SKM-1 (cell line): ENCODE data around the gene SRP19.
"Not testable (repeated sequence)": the region's sequence is repeated elsewhere in the genome, so short reads cannot be mapped to it uniquely, and the experiment has no call there.

Experiments used
- DNase-seq: peaks from one replicate; lab custom pipeline; 2025; ENCODE audit not compliant: unreplicated experiment; lab: John Stamatoyannopoulos, UW

Gene SRP19

DNA sequence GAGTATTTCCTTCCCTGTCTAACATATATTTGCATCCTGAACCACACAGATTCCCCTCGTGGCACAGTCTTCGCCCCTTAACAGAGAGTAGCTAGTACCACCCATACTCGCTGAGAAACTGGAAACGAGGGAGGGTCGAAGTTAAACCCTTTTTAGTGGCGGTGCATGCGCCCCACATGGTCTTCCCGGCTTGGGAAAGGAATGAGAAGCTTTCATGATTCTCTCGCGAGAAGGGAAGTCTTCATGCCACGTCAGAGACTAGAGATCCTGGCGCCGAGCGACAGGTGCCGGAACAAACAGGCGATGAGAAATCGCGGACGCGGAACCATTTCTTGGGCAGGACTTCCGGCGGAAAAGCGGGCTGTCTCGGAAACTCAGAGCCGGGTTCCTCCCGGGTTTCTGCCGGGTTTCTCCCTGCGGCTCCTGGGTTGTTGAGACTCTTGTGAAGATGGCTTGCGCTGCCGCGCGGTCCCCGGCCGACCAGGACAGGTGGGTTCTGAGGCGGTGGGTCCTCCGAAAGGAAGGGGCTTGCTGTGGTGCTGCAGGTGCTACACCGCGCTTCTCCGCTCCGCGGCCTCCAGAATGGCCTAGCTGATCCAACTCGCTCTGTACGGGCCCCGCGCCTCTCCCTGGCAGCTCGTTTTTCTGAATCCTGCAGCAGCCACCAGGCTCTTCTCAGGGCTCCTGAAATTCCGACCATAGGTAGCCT, at the start of gene SRP19:
Gene SRP19, plus strand, starts transcription at position 359 of the 709 bp plus-strand sequence. Its CDS starts 90 bp downstream, at position 449.
- peak; percentile 90 for DNase-seq

- DNase-seq = no peak
Observed at GRCh38 chr5:112812549-112812948, 48.5 kb upstream of the SRP19 start.

- DNase-seq = no peak
Observed at GRCh38 chr5:112820246-112820645, 40.8 kb upstream of the SRP19 start.

GRCh38 chr5:112822456-112822855, 38.6 kb upstream of the SRP19 start:
- DNase-seq = no peak

DNA sequence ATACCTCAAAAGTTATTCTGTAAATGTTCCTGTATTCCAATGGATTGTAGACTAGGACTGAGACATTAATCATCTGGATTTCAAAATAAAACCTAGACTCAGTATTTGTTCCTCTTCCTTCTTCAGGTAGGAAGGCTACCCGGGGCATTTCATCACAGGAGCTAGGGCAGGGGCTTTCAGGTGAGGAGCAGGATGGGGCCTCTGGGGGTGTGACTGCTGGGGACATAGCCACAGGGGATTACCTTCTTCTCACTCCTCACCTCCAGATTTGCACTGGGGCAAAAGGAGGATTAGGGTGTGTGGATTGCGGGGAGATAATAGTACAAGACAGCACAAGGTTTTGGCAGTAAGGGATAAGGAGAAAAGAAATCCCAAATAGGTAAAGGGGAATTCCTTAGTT, 37.9 kb upstream of the SRP19 start:
- no peak for DNase-seq

GRCh38 chr5:112823656-112824055, 37.4 kb upstream of the SRP19 start:
- no peak for DNase-seq

DNA sequence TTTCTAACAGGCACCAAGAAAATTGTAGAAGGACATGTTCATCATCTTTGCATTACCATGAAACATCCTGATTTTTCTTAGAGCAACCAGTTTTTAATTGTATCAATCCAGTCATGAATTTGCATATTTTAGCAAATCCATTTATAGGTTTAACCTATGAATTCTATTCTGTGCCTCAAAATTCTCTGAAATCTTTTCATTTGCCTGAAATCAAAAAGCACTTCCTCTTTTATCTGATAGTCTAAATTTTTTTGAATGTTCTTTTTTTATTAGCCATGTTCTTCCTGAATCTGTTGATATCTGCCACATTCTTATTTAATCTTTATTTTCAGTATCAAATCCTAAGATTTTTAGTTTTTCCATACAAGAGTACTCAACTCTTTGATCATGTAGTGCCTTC, 36.9 kb upstream of the SRP19 start:
- DNase-seq = no peak

GRCh38 chr5:112830378-112830777, 30.7 kb upstream of the SRP19 start:
- no peak for DNase-seq

DNA sequence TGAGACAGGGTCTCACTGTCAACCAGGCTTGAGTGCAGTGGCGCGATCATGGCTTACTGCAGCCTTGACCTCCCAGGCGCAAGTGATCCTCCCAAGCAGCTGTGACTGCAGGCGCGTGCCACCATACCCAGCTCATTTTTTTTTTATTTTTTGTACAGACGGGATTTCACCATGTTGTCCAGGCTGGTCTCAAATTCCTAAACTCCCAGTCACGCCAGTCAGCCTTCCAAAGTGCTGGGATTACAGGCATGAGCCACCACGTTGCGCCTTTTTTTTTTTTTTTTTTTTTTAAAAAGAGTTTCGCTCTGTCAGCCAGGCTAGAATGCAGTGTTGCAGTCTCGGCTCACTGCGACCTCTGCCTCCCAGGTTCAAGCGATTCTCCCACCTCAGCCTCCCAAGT, 27.1 kb upstream of the SRP19 start:
- DNase-seq = no peak

DNA sequence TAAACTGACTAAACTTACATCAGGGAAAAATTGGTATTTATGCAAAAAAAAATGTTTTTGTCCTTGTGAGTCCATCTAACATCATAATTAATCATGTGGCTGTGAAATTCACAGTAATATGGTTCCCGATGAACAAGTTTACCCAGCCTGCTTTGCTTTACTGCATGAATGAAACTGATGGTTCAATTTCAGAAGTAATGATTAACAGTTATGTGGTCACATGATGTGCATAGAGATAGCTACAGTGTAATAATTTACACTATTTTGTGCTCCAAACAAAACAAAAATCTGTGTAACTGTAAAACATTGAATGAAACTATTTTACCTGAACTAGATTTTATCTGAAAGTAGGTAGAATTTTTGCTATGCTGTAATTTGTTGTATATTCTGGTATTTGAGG, 16.6 kb upstream of the SRP19 start:
- DNase-seq = no peak

GRCh38 chr5:112846556-112846955, 14.5 kb upstream of the SRP19 start:
- no peak for DNase-seq

DNA sequence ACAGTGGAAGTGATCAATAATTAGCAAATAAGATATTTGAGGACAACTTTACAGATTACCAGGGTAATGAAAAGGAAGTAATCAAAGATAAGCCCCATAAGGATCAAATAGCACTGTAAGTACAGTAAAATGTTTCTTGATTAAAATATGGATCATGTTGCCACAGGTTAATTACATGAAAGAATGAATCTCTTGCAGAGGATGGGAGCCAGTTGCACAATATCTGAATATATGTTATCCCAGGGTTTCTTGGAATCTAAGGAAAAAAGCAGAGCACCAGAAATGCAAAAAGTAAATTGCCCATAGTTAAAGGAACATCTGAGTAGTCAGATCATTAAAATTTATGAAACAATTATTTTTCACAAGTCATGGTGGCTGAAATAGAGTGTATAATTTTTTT, 13.8 kb upstream of the SRP19 start:
- DNase-seq = no peak

DNA sequence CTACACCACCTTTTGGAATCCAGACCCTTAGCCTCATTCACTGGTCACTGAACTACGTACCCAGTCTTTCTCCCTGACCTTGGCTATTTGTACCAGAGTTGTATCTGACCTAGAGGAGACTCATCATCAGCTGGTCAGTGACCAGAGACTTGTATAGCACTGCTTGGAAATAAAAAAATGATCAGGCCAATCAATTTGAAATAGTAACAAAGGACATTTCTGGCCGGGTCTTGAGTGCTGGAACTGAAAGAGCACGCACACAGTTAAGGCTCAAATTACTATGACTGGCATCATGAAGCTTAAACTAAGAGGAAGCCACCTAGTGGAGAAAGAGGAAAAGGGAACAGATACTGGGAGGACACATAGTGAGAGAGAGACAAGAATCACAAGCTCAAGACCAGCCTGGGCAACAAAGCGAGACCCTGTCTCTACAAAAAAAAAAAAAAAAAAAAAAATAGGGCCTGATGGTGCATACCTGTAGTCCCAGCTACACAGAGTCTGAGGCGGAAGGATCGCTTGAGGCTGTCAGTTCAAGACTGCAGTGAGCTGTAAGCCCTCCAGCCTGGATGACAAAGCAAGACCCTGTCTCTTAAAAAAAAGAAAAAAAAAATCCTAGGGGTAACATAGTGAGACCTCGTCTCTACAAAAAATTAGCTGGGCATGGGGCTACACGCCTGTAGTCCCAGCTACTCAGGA, 12.8 kb upstream of the SRP19 start:
- peak; percentile 64 for DNase-seq

DNA sequence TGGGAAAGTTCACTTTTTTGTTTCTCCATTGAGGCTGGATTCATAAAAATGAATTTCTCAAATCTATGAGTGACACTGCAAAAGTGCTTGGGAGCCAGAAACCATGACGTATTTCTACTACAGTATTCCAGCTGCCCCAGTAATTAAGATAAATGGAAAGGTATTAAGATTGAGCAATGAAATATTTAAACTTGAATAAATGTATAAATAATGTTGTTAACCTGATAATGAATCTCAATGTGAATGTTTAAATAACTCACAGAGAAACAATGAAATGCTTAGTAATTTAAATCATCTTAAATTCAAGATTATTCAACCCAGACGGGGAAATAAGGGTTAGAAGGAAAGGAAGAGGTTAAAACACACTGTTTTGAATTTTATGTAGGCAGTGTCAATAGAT, 11.2 kb upstream of the SRP19 start:
- DNase-seq = no peak

DNA sequence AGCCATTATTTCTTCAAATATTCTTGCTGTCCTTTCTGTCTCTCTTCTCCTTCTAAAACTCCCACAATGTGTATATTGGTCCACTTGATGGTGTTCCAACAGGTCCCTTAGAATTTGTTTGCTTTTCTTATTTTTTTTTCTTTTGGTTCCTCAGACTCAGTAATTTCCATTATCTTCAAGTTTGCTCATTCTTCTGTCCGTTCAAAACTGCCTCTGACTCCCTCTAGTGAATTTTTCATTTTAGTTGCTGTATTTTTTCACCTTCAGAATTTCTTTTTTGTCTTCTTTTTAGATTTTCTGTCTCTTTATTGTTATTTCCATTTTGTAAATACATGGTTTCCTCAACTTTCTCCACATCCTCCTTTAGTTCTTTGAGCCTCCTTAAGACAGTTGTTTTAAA, 6.4 kb upstream of the SRP19 start:
- DNase-seq = no peak

GRCh38 chr5:112857866-112858265, 3.2 kb upstream of the SRP19 start:
- no peak for DNase-seq

DNA sequence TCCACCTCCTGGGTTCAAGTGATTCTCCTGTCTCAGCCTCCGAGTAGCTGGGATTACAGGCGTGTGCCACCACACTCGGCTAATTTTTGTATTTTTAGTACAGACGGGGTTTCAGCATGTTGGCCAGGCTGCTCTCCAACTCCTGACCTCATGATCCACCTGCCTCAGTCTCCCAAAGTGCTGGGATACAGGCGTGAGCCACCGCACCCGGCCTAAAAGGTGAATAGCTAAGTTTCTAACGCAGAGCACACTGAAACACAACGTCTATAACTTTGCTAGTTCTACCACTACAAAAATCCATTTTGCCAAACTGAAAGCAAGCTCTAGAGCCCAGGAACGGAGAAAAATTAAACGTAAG, 537 bp upstream of the SRP19 start:
- DNase-seq = not testable (repeated sequence)

- DNase-seq = no peak
Observed at GRCh38 chr5:112861638-112861985, 525 bp downstream of the SRP19 start.

DNA sequence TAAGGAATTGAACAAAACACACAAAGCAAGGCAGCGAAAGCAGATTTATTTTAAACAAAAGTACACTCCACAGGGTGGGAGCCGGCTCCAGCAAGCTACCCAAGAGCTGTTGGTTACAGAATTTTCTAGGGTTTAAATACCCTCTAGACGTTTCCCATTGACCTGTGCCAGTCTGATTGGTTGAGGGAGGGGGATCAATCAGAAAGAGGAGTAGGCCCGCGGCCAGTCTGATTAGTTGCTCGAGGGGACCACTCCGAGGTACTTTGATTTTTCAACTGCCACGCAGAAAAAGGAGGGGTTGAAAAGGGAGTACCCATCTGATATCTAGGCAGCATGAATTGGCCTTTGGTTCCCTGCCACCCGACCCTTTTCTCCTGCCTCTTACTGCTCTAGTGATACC, 998 bp downstream of the SRP19 start:
- DNase-seq = no peak

DNA sequence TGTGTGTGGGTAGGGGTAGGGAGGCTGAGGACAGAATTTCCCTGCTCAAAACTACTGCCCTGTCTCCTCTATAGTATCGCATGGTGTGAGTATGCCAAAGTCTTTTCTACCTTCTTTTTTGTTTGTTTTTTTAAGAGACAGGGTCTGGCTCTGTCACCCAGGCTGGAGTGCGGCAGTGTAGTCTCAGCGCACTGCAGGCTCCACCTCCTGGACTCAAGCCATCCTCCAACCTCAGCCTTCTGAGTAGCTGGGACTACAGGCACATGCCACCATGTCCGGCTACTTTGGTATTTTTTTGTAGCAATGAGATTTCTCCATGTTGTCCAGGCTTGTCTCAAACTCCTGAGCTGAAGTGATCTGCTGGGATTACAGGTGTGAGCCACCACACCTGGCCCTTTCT, 2.5 kb downstream of the SRP19 start:
- no peak for DNase-seq

GRCh38 chr5:112865128-112865527, 4.0 kb downstream of the SRP19 start:
- no peak for DNase-seq

DNA sequence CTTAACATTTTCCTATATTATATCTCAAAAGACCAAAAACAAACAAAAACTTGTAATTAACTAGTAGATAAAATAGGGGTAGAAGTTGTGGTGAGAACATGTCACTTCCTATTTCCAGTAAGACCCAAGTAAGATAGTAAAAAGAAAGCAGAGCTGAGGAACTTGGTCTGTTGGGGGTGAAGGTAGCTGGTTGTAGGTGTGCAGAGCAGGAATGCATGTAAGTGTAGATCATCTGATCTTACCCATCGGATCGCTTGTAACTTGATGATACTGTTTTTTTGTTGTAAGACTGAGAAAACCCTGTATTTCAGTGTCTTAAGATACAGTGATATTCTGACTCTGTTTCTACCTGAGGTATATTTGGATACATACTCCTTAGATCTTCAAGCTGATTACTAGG, 5.7 kb downstream of the SRP19 start:
- DNase-seq = no peak

DNA sequence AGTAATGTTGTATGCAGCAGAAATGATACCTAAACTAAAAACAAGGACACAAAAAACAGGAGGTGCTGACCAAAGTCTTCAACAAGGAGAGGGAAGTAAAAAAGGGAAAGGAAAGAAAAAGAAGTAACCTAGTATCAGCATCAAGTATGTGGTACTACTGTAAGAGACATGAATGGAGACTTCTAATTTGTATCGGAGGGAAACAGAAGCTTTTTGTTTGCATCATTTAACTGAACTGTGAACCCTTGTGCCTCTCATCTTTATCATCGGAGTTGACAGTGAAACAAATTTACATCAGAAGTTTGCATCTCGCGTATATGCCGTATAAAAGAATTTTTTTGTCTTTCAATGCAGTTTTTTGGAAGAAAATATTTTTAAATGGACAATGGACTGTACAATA, 6.3 kb downstream of the SRP19 start:
- DNase-seq = no peak
